NCI-H69 (cell line): ENCODE data around the gene ZSCAN21.

Source experiments
- DNase-seq: peaks from one replicate; lab custom pipeline; 2025; lab: John Stamatoyannopoulos, UW

ZSCAN21 gene

DNA sequence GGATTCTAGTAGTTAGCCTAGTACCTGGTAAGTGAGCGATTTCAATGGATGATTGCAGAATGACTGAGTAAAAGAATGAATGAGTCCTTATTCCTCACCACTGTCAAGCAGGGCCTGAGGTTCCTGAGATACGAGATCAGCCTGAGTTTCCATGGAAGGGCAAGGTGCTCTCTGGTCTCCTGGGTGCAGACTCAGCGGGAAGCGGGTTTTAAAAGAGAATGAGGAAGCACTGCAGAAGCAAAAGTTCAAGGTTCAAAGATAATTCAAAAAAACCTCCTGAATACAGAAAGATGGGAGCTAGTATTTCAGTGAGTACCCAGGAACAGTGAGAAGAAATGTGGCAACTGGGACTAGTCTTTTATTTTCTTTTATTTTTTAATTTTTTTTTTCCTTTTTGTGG lies 27.6 kb downstream of the ZSCAN21 start:
- DNase-seq, result no peak

GRCh38 chr7:100079024-100079560 lies 29.5 kb downstream of the ZSCAN21 start:
- no peak for DNase-seq

DNA sequence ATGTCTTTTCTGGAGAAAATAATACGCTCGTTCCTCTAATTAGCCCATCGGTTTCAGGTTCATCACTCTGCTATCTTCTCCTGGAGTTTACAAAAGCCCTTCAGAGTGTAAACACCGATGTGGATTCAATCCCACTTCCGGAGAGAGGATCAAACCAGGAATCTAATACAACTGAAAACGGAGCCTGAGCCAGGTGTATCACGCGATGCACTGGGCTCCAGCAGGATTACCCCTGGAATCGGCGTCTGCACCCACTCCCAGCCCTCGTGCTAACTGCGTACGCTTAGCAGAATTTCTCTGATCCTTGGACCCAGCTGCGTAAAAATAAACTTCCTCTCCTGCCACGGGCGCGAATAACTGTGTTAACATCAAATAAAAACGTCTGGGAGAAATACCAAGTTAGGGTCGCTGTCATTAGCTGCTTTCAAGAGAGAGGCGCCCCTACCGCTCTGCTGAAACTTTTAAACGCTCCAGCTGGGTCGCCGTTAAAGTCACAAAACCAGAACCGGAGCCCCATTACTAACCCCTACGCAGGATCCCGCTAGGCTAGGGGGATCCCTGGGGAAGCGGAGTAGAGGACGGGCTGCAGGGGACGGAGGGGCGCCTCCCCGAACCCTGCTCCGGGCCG lies 31.4 kb downstream of the ZSCAN21 start:
- DNase-seq, result peak; percentile 56

DNA sequence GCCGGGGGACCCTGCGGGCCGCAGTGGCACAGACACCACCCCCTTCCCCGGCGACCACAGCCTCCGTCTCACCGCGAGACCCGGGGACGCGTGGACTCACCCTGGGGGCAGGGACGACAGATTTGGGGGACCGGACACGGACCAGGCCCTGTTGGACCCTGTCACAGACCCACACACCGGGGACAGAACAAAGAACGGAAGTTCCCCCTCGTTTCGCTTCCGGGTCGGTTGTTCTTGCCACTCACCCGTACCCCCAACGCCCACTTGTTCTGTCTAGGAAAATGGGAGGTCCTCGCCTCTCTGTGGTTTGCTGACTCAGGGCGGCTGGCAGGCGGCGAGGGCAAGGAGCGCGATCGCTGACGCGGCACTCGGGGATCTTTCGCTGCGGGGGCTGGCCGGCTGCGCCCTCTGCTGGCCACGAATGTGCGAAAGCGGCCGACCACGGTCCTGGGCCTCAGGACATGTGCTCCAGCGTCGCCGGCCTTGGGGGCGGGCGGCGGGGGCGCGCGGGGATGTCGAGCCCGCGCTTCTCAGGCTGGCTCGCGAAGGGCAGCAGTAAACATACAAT lies 32.0 kb downstream of the ZSCAN21 start, which contains the start of gene ZNF3:
Gene ZNF3, minus strand, starts transcription at position 189 of the 568 bp plus-strand sequence. CDS start 4,366 bp downstream, outside the sequence.
- DNase-seq, result peak; percentile 99

- DNase-seq, result no peak
These were observed 33.4 kb downstream of the ZSCAN21 start for GRCh38 chr7:100082978-100083377.

- DNase-seq, result peak; percentile 34
These were observed 35.9 kb downstream of the ZSCAN21 start for GRCh38 chr7:100085515-100085914.

DNA sequence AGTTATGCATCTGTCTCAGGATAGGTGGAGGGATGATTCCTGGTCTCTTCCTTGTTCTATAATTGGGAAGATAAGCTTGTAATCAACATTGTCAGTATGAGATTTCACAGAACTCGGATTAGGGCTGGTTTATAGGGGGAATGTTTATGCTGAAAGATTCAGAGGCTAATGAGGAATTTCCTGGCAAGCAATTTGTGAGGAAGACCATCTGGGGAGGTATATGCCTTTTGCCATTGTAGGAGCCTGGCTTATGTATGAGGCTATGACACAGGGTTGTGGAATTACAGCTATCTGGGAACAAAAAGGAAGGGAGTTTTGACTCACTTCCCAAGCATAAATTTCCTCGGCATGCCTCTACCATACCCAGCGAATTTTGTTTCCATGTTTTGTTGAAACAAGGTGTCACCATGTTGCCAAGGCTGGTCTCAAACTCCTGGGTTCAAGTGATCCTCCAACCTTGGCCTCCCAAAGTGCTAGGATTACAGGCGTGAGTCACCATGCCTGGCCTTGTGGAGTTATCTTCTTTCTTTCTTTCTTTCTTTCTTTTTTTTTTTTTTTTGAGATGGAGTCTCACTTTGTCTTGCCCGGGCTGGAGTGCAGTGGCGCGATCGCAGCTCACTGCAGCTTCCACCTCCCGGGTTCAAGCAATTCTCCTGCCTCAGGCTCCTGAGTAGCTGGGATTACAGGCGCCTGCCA lies 37.6 kb downstream of the ZSCAN21 start:
- DNase-seq, result no peak

DNA sequence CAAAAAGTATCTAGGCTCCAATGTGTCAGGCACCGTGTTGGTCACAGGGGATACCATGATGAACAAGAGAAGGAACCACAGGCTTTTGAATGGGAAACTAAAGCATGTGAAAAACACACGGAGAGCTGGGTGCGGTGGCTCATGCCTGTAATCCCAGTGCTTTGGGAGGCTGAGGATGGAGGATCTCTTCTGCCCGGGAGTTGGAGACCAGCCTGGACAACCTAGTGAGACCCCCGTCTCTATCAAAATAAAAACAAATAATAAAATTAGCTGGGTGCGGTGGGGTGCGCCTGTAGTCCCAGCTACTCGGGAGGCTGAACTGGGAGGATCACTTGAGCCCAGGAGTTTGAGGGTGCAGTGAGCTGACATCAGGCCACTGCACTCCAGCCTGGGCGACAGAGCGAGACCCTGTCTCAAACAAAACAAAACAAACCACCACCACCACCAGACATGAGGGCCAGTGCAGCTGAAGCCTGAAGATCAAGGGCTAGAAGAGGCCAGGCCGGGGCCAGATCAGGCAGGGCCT lies 38.6 kb downstream of the ZSCAN21 start:
- DNase-seq, result no peak

GRCh38 chr7:100088621-100089457 lies 39.3 kb downstream of the ZSCAN21 start, which contains the start of gene COPS6:
Gene COPS6 (plus strand): TSS chr7:100088969. CDS start chr7:100088991, 22 bp downstream.
- peak; percentile 92 for DNase-seq

DNA sequence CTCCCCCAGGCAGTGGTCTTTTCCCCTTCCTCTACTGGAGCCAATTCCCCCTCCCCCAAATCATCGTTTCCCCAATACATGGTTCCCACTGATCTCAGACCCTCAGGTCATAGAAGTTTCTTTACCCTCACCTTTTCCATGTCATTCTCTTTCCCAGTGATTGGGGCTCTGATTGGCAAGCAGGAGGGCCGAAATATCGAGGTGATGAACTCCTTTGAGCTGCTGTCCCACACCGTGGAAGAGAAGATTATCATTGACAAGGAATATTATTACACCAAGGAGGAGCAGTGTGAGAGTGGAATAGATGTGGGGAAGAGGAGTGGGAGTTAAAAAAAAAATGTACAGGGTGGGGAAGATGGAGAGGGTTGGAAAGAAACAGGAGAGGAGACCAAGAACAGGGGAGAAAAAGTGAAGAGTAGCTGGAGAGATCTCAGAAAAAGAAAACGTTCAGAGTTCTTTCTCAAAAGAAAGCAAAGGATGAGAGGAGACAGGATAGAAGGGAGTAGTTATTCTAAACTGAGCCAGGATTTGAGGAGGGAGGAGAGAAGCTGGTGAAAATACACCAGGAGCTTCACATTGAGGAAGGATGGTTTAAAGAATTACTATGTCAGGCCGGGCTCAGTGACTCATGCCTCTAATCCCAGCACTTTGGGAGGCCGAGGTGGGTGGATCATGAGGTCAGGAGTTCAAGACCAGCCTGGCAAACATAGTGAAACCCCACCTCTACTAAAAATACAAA lies 40.1 kb downstream of the ZSCAN21 start:
- DNase-seq, result no peak

DNA sequence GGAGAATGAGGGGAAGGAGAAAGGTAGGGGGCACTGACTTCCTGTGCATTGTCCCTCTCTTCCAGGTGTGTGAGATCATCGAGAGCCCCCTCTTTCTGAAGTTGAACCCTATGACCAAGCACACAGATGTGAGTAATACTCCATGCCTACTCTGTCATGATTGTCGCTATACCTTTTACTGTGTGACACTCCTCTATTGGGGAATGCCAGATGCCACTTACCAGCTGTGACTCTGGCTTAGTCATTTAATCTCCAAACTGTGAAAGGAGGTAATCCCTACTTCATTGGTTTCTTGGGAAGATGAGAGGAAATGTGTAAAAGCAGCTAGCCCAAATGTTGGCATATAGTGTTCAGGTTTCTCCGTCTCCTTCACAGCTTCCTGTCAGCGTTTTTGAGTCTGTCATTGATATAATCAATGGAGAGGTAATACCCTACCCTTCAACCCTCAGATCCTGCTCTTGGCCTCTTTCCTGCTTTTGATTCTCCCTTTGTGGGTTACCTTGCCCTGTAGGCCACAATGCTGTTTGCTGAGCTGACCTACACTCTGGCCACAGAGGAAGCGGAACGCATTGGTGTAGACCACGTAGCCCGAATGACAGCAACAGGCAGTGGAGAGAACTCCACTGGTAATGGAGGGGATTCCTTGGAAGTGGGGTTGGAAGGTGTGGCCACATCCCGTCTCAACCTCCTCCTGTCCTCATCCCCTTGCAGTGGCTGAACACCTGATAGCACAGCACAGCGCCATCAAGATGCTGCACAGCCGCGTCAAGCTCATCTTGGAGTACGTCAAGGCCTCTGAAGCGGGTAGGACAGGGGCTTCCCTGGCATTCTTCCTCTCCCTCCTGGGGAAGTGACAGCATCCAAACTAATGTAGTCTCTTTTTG lies 41.2 kb downstream of the ZSCAN21 start:
- peak; percentile 57 for DNase-seq

- peak; percentile 57 for DNase-seq
These were observed 42.0 kb downstream of the ZSCAN21 start for GRCh38 chr7:100091411-100092181.

DNA sequence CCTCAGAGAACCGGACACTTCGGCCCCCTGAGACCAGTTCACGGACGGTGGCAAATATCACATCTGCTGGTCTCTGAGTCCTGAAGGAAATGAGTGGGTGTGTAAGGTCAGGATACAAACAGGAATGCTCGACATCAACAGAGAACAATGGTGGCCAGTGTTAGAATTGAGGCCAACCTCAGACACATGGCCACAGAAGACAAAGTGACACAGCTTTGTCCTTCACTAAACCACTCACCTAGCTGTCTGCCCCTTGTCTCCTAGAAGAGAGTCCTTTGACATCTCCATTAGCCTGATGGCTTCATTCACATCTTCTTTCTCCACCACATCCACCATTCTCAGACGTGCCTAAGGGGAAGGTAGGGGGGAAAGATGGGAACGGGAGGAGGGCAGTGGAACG lies 43.5 kb downstream of the ZSCAN21 start:
- DNase-seq, result peak; percentile 47

DNA sequence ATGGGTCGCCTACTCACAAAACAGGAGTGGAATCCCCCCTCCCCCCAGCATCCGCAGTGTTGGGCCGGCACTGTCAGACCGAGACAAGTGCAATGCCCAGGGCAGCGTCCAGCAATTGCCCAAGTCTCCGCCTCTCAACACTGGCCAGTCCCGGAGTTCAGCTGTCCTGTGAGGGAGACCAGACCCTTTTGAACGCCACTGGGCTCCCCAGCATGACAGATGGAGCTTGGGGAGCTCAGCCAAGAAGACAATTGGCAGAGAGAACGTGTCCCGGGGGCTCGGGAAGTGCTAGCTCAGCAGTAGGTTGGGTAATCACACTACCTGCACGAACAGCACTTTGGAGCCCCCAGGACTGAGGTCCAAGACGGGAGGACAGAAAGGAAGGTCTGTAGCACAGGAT lies 43.9 kb downstream of the ZSCAN21 start:
- DNase-seq, result peak; percentile 35

DNA sequence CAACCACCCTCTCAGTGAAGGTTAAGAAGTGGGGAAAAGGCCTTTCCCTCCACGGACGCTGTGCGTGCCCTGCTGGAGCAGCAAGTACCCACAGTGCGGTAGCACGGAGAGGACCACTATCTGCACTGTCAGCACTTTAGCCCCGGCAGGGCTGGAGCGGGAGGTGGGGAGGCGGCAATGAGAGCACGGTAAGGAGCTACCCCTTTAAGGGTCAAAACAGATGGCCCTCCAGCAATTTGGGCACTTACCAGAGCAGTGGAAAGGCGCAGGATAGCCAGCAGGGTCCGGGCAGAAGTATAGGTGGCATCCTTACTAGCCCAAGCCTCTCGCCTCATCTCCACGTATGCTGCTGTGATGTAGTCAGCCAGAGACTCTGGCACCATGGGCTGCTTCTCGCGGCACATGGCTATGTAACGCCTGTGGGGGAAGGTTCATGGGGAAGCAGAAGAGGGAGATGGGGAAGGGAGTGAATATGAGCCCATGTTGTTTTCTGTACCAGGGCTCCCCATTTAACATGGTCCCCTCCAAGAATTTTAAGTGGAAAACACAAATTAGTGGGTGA lies 44.4 kb downstream of the ZSCAN21 start:
- peak; percentile 31 for DNase-seq

DNA sequence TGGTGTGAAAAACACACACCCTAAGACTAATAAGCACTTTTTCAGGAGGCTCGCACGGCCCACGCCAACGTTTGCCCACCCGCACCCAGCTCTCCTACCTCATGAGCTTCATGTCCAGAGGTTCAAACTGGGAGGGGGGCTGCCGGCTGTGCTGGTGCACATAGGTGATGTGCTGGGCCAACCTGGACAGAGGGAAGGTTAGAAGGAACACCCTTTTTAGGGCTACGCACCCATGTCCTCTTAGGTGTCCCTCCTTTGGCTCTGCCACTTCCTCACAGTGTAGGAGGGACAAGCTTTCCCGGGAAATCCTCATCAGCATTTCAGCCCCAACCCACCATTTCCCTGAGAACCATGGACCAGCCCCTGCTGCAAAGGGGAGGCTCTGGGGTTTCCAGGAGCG lies 45.7 kb downstream of the ZSCAN21 start:
- DNase-seq, result no peak

DNA sequence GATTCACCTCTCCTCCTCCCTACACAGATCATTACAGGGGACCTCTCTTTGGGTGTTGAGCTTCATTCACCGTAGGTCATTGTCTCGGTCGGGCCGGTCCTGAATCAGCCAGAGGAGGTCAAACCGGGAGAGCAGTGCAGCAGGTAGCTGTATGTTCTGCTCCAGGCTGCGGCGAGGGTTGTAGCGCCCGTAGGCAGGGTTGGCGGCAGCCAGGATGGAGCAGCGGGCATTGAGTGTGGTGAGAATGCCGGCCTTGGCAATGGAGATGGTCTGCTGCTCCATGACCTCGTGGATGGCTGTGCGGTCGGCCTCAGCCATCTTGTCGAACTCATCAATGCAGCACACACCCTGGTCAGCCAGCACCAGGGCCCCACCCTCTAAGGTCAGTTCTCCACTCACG lies 46.1 kb downstream of the ZSCAN21 start:
- no peak for DNase-seq

DNA sequence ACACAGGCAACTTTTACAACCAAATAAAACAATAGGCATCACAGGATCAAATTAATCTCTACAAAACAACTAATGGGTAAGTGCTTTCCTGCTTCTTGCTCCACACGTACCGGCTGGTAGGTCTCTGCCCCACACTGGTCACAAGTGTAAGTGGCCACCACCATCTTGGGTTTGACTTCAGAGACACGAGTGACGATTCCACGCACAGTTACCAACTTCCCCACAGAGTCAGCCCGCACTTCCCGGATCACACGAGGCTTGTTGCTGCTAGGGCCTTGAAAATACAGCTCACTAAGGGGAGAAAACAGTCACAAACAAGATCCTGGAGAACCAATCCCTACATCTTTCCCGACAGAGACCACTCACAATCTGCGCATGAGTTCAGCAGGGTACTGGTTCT lies 49.3 kb downstream of the ZSCAN21 start:
- DNase-seq, result no peak

GRCh38 chr7:100099452-100099851 lies 49.9 kb downstream of the ZSCAN21 start:
- DNase-seq, result no peak
